Measurements from ENCODE around the gene WNK2.

Gene WNK2

DNA sequence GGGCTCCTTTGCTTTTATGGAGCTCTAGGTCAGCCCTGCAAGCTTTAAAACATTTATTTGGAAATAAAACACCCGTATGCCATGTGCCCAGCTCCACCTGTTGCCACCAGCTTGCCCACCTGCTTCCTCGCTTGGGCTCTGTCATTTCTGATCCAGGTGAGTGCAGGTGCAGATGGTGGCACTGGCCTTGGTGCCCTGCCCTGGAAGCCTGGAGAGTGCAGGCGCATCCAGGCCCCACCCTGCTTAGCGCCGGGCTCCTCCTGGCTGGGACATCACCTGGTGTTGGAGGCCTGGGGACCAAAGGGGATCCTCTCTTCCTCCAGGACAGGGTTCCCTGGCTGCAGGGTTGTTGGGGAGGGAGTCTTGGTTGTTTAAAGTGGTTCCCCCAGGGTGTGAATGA, 35.8 kb downstream of the WNK2 start:
- TF ChIP-seq, protein P1, sequence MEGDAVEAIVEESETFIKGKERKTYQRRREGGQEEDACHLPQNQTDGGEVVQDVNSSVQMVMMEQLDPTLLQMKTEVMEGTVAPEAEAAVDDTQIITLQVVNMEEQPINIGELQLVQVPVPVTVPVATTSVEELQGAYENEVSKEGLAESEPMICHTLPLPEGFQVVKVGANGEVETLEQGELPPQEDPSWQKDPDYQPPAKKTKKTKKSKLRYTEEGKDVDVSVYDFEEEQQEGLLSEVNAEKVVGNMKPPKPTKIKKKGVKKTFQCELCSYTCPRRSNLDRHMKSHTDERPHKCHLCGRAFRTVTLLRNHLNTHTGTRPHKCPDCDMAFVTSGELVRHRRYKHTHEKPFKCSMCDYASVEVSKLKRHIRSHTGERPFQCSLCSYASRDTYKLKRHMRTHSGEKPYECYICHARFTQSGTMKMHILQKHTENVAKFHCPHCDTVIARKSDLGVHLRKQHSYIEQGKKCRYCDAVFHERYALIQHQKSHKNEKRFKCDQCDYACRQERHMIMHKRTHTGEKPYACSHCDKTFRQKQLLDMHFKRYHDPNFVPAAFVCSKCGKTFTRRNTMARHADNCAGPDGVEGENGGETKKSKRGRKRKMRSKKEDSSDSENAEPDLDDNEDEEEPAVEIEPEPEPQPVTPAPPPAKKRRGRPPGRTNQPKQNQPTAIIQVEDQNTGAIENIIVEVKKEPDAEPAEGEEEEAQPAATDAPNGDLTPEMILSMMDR (IDR thresholded peaks at IDR 0.05): no peak
- Mint-ChIP-seq H3K27me3 (ENCODE audit: low read depth, poor library complexity) (no peaks in the 10 kb centered on the region), H3K27ac (no peak overlapping the region), H3K9me3 (peaks cover 16% of the 10 kb centered on the region), H3K4me3 (no peak overlapping the region), H3K4me1 (peaks cover 24% of the 10 kb centered on the region), H3K36me3 (ENCODE audit: low read depth) (peaks cover 10% of the 10 kb centered on the region)
- no peak for DNase-seq

DNA sequence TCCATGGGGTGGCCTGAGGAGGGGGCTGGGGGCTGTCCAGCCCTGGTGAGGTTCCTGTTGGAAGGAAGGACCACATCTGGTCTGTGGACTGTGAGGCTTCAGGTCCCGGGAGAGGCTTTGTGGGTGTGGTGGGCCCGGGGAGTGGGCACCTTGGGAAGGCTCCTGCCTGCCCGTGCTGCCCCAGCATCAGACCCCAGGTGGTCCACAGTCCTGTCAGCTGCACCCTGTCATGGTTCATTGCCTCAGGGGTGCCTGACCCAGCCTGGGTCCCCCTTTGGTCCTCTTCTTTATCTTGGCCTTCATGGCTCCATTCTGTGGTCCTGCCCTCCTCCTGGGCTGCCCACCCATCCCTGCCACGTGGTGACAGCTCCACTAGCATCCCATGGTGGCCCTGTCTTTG, 36.7 kb downstream of the WNK2 start:
- TF ChIP-seq, protein P1 (IDR thresholded peaks at IDR 0.05): no peak
- Mint-ChIP-seq H3K27ac (no peak overlapping the region), H3K9me3 (peaks cover 6% of the 10 kb centered on the region), H3K4me1 (peaks cover 24% of the 10 kb centered on the region), H3K27me3 (ENCODE audit: low read depth, poor library complexity) (no peaks in the 10 kb centered on the region), H3K36me3 (ENCODE audit: low read depth) (peaks cover 5% of the 10 kb centered on the region), H3K4me3 (no peak overlapping the region)
- DNase-seq: no peak

DNA sequence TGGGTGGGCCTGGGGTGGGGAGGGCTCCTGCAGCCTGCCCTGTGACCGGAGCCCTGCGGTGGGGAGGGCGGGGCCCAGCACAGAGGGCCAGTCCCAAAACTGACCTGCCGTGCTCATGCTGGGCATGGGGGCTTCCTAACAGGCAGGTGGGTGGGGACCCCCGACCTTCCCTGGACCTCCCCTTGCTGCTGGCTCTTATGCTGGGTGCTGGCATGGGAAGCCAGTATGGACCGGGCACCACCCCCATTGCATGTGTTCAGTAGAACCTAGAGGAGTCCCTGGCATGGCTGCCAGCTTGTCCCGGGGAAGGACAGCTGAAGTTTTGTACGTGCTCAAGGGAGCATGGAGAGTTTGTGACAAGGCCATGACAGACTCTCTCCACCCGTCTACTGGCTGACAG, 37.1 kb downstream of the WNK2 start:
- Mint-ChIP-seq H3K36me3 (ENCODE audit: low read depth) (peaks cover 1% of the 10 kb centered on the region), H3K27me3 (ENCODE audit: low read depth, poor library complexity) (no peaks in the 10 kb centered on the region), H3K27ac (no peak overlapping the region), H3K4me1 (peaks cover 24% of the 10 kb centered on the region), H3K4me3 (no peak overlapping the region), H3K9me3 (peaks cover 2% of the 10 kb centered on the region)
- no peak for DNase-seq
- TF ChIP-seq, protein P1 (IDR thresholded peaks at IDR 0.05): no peak

DNA sequence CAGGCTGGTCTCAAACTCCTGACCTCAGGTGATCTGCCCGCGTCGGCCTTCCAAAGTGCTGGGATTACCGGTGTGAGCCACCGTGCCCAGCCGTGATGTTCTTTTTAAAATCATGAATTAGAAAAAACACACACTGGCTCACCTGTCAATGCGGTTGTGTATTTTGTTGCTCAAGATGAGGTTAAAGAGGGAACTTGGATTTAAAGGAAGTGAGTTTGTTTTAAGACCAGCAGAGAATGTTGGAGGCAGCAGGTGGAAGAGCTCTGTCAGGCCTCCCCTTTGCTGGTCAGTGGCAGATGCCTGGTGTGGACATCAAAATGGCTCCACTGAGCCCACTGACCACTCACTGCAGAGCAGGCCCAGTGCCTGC, 38.9 kb downstream of the WNK2 start:
- DNase-seq: no peak
- Mint-ChIP-seq H3K27ac (no peak overlapping the region), H3K36me3 (ENCODE audit: low read depth) (no peaks in the 10 kb centered on the region)

DNA sequence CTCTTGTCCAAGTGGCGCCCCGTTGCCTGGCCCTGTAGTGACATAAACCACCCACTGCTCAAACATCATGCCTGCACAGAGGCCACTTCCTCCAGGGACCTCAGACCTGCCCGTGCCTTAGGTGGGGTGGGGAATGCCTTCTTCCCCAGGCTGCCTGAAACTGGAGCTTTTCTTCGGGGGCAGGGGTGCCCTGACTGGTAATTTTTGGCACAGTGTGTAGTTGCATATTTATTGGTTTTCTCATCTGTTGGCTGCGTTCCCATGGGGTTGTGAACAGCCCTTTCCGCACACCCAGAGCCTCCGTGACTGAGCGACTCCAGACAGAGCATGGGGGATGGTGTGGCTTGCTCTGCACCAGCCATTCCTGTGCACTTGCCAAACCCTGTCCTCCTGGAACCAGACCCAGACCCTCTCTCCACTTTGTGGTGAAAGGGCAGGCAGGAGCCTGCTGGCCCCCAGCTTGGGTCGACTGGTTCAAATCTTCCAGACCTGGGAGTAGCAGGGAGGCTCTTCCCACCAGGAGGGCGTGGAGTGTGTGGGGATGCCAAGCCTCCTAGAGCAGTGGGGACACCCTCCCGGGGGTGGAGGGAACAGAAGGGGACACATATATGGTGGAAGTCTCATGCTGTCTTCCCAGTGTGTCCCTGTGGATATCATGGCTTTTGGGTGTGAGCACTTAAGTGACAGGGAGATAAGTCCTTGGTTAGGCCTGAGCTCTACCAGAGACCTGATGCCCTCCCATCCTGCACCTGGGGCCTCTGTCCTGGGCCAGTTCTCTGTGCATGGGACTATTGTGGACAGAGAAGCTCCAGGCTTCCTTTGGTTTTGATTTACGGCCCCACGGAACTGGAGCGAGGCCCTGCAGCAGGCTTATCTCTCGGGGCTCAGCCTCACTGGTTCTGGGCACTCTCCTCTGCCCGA, 39.6 kb downstream of the WNK2 start:
- H3K27me3 Mint-ChIP-seq (ENCODE audit: low read depth, poor library complexity): no peaks in the 10 kb centered on the region
- no peak overlapping the region for H3K27ac Mint-ChIP-seq
- H3K4me3 Mint-ChIP-seq: no peak overlapping the region
- H3K36me3 Mint-ChIP-seq (ENCODE audit: low read depth): no peaks in the 10 kb centered on the region
- DNase-seq: no peak
- H3K9me3 Mint-ChIP-seq: no peaks in the 10 kb centered on the region
- TF ChIP-seq, protein P1 (IDR thresholded peaks at IDR 0.05): no peak
- H3K4me1 Mint-ChIP-seq: peaks cover 24% of the 10 kb centered on the region

More for the DNA sequence above, 38.9 kb downstream of the WNK2 start:
- Mint-ChIP-seq H3K4me3 (no peak overlapping the region), H3K9me3 (no peaks in the 10 kb centered on the region), H3K27me3 (ENCODE audit: low read depth, poor library complexity) (no peaks in the 10 kb centered on the region), H3K4me1 (peaks cover 24% of the 10 kb centered on the region)
- TF ChIP-seq, protein P1 (IDR thresholded peaks at IDR 0.05): no peak

DNA sequence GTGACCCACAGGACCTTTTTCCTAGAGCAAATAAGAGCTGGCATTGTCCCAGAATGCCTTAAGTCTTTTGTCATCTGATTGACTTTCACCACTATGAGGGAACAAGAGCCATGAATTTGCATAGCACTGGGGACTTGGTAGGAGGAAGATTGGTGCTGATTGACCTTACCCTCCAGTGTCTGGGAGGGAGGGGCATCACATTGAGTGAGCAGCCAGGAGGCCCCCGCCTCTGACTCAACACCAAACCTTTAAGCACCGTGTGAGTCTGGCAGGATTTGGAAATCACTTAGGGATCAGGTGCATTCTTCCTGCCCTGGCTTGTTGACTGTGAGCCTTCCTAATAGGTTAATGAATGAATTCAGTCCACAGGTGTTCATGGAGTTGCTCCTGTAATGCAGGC, 40.7 kb downstream of the WNK2 start:
- H3K9me3 Mint-ChIP-seq: no peaks in the 10 kb centered on the region
- no peak for DNase-seq
- H3K4me3 Mint-ChIP-seq: no peak overlapping the region
- H3K36me3 Mint-ChIP-seq (ENCODE audit: low read depth): no peaks in the 10 kb centered on the region
- H3K4me1 Mint-ChIP-seq: peaks cover 24% of the 10 kb centered on the region
- H3K27ac Mint-ChIP-seq: no peak overlapping the region
- TF ChIP-seq, protein P1 (IDR thresholded peaks at IDR 0.05): no peak
- H3K27me3 Mint-ChIP-seq (ENCODE audit: low read depth, poor library complexity): peaks cover 1% of the 10 kb centered on the region
